Uterus (tissue), 2 donors: ENCODE data around the gene MRPS16.

ENCODE experiments used
- POLR2A ChIP-seq, 2 donors: fragments of 450-650 bp; IDR thresholded peaks; one replicate each; pipeline ENCODE4 v1.6.1; 2016; ENCODE audit warnings: antibody characterized with exemption in 2 of 2, mild to moderate bottlenecking in 1 of 2, moderate library complexity in 1 of 2
- TF ChIP-seq, protein P1 (sequence below), 4 experiments: fragments of 200-600 bp in 2 of 4; fragments of 450-650 bp in 2 of 4; sonication (generic) in 2 of 4; IDR thresholded peaks; one replicate each; pipeline ENCODE4 v1.5.1; 2016 to 2019; ENCODE audit warnings: antibody characterized with exemption in 4 of 4, mild to moderate bottlenecking in 2 of 4, moderate library complexity in 1 of 4

DNA sequence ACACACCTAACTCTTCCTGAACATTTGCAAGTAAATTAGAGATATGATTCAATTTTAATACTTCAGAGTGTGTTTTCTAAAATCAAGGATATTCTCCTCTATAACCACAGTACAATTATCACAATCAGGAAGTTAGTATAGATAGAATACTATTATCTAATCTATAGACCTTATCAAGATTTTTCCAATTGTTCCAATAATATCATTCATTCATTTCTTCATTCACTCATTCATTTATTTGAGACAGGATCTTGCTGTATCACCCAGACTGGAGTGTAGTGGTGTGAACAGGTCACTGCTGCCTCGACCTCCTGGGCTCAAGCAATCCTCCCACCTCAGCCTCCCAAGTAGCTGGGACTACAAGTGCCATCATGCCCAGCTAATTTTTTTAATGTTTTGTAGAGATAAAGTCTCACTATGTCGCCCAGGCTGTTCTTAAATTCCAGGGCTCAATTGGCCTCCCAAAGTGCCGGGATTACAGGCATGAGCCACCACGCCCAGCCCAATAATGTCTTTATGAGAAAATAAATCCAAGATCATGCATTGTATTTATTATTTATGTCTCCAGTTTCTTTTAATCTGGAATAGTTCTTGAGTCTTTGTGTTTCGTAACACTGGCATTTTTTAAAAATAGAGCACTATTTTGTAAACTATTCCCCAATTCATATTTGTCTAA lies 10.6 kb upstream of the MRPS16 start:
- TF ChIP-seq POLR2A (IDR thresholded peaks at IDR 0.05), result no peak
- TF ChIP-seq, protein P1, sequence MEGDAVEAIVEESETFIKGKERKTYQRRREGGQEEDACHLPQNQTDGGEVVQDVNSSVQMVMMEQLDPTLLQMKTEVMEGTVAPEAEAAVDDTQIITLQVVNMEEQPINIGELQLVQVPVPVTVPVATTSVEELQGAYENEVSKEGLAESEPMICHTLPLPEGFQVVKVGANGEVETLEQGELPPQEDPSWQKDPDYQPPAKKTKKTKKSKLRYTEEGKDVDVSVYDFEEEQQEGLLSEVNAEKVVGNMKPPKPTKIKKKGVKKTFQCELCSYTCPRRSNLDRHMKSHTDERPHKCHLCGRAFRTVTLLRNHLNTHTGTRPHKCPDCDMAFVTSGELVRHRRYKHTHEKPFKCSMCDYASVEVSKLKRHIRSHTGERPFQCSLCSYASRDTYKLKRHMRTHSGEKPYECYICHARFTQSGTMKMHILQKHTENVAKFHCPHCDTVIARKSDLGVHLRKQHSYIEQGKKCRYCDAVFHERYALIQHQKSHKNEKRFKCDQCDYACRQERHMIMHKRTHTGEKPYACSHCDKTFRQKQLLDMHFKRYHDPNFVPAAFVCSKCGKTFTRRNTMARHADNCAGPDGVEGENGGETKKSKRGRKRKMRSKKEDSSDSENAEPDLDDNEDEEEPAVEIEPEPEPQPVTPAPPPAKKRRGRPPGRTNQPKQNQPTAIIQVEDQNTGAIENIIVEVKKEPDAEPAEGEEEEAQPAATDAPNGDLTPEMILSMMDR (IDR thresholded peaks at IDR 0.05), result no peak
